ENCODE results near the gene CNOT6L. TPM values are rescaled to one million over a fixed set of nuclear protein-coding genes. Genes with fewer than 3 reads are reported as not detected.

CNOT6L gene
- polyA plus RNA-seq (ENCODE audit: insufficient read length in 3 of 3), result 10 to 100 TPM; 37.3 to 42.4 (median 39.0) TPM

GRCh38 chr4:77818602-77819403 lies at the start of gene CNOT6L:
Gene CNOT6L (minus strand): TSS chr4:77819368. CDS start chr4:77819308, 60 bp downstream.
- peak in 2 of 3 donors; percentile 56 for DNase-seq (ENCODE audit: low read depth in 3 of 3, low spot score in 2 of 3)

GRCh38 chr4:77865259-77865658 lies 46.1 kb upstream of the CNOT6L start:
- no peak for DNase-seq (ENCODE audit: low read depth in 3 of 3, low spot score in 2 of 3)

GRCh38 chr4:77863341-77863740 lies 44.2 kb upstream of the CNOT6L start:
- DNase-seq (ENCODE audit: low read depth in 3 of 3, low spot score in 2 of 3), result peak in 1 of 3 donors; percentile 15

- DNase-seq (ENCODE audit: low read depth in 3 of 3, low spot score in 2 of 3), result peak; percentile 88 to 92 (median 89)
Measured at GRCh38 chr4:77862478-77863216, 43.5 kb upstream of the CNOT6L start, which contains the start of gene MRPL1. Gene MRPL1 (plus strand): TSS chr4:77862830. CDS start chr4:77862849, 19 bp downstream.

- no peak for DNase-seq (ENCODE audit: low read depth in 3 of 3, low spot score in 2 of 3)
Measured at GRCh38 chr4:77861495-77861894, 42.3 kb upstream of the CNOT6L start.

GRCh38 chr4:77859256-77859655 lies 40.1 kb upstream of the CNOT6L start:
- no peak for DNase-seq (ENCODE audit: low read depth in 3 of 3, low spot score in 2 of 3)

GRCh38 chr4:77856152-77856551 lies 37.0 kb upstream of the CNOT6L start:
- no peak for DNase-seq (ENCODE audit: low read depth in 3 of 3, low spot score in 2 of 3)

- DNase-seq (ENCODE audit: low read depth in 3 of 3, low spot score in 2 of 3), result no peak
Measured at GRCh38 chr4:77854431-77855111, 35.4 kb upstream of the CNOT6L start.

GRCh38 chr4:77852892-77853495 lies 33.8 kb upstream of the CNOT6L start:
- DNase-seq (ENCODE audit: low read depth in 3 of 3, low spot score in 2 of 3), result no peak

DNA sequence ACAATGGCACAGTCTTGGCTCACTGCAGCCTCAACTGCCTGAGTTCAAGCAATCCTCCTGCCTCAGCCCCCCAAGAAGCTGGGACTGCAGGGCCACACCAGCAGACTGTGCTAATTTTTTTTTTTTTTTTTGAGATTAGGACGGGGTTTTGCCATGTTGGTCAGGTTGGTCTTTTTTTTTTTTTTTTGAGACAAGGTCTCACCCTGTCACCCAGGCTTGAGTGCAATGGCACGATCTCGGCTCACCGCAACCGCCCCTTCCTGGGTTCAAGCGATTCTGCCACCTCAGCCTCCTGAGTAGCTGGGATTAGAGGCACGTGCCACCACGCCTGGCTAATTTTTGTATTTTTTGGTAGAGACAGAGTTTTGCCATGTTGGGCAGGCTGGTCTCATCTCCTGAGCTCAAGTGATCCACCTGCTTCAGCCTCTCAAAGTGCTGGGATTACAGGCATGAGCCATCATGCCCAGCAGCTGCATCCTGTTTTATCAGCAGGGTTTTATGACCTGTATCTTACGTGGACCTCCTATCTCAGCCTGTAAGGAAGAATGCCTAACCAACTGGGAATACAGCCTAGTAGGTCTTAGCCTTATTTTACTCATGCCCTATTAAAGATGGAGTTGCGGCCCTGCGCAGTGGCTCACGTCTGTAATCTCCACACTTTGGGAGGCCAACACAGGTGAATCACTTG lies 30.3 kb upstream of the CNOT6L start:
- DNase-seq (ENCODE audit: low read depth in 3 of 3, low spot score in 2 of 3), result no peak

GRCh38 chr4:77848508-77848907 lies 29.3 kb upstream of the CNOT6L start:
- no peak for DNase-seq (ENCODE audit: low read depth in 3 of 3, low spot score in 2 of 3)

DNA sequence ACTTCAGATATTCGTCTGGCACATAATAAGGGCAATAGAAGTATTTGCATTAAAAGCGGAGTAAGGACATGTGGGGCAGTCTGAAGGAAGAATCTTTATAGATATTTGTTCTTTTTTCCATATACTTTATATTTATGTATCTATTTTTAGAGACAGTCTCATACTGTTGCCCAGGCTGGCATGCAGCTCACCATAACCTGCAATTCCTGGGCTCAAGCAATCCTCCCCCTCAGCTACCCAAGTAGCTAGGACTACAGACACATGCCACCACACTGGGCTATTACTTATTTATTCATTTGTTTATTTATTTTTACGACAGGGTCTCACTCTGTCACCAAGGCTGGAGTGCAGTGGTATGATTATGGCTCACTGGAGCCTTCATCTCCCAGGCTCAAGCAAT lies 26.8 kb upstream of the CNOT6L start:
- no peak for DNase-seq (ENCODE audit: low read depth in 3 of 3, low spot score in 2 of 3)

- DNase-seq (ENCODE audit: low read depth in 3 of 3, low spot score in 2 of 3), result no peak
Measured at GRCh38 chr4:77845400-77845799, 26.2 kb upstream of the CNOT6L start.

DNA sequence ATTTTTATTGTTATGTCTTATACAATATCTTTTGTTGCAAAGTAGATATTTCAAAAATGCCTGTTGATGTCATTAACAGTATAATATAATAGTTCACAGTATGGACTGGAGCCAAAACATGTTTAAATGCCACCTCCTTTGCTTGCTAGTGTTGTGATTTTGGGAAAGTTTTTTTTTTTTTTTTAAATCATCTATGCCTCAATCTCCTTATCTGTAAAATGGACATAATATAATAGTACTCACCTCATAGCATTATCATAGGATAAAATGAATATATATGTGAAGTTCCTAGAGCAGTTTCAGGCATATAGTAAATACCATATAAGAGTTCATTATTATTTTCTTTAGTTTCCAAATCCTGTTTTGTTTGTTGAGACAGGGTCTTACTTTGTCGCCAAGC lies 25.2 kb upstream of the CNOT6L start:
- no peak for DNase-seq (ENCODE audit: low read depth in 3 of 3, low spot score in 2 of 3)

- DNase-seq (ENCODE audit: low read depth in 3 of 3, low spot score in 2 of 3), result no peak
Measured at GRCh38 chr4:77843628-77844027, 24.5 kb upstream of the CNOT6L start.

GRCh38 chr4:77834403-77834802 lies 15.2 kb upstream of the CNOT6L start:
- DNase-seq (ENCODE audit: low read depth in 3 of 3, low spot score in 2 of 3), result no peak

DNA sequence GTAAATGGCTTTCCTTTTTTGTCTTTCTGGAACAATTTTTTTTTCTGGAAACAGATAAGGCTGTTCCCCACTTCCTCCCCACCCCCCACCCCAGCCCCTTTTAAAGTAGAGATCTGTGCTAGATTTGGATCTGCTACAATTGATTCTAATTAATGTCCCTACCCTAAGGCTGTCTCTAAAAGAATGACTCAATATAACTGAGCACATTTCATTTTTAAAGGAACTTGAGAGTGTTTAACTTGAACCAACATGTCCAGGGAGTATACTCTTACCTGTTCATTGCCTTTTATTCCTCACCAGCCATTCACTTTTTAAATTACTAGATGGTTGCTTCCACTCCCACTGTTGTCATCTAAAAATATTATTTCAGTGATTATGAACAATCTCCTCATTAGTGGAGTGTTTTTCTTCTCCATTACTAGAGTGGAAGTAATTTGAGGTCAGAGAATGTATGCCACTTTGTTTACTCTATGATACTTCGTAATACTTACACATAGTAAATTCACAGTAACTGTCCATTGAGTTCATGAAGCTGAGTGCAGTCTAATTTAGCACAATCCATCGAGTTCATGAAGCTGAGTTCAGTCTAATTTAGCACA lies 14.1 kb upstream of the CNOT6L start:
- DNase-seq (ENCODE audit: low read depth in 3 of 3, low spot score in 2 of 3), result no peak

GRCh38 chr4:77827343-77827742 lies 8.2 kb upstream of the CNOT6L start:
- DNase-seq (ENCODE audit: low read depth in 3 of 3, low spot score in 2 of 3), result no peak

- DNase-seq (ENCODE audit: low read depth in 3 of 3, low spot score in 2 of 3), result no peak
Measured at GRCh38 chr4:77826275-77826674, 7.1 kb upstream of the CNOT6L start.

GRCh38 chr4:77821775-77822174 lies 2.6 kb upstream of the CNOT6L start:
- DNase-seq (ENCODE audit: low read depth in 3 of 3, low spot score in 2 of 3), result no peak

Data from right renal cortex interstitium (tissue), 3 donors.